ENCODE measurements around the gene GSTO1.

Gene GSTO1

DNA sequence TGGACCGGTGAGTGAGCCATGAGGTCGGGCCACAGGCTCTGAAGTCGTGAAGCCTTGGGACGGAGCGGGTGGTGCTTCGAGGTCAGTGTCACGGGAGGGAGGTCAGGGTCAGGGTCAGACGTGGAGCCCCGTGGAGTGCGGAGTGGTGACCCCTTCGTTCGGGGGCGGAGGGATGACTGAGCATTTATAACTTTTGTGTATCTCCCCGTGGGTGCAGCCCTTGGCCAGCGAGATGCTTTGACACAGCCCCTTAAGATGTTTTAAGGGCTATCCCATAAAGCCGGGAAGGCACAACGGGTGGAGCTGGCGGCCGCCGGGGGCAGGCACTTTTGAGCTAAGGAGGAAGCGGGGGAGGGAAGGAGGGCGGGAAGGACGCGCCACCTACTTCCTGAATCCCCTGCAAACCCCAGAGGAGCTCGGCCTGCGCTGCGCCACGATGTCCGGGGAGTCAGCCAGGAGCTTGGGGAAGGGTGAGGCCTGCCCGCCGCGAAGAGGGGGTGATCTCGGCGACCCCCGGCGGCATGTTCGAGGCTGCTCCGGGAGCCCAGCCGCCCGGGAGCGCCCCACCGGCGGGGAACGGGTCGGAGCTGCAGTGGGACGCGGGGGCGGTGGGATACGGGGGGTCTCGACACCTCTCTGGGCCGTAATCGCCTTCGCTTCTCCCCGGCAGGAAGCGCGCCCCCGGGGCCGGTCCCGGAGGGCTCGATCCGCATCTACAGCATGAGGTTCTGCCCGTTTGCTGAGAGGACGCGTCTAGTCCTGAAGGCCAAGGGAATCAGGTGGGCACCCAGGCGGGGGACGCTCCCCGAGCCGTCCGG, at the start of gene GSTO1:
Gene GSTO1, plus strand, starts transcription at position 400 of the 818 bp plus-strand sequence. Its CDS starts 37 bp downstream, at position 437.
- H3K9ac ChIP-seq (ENCODE audit: low read depth, low read length): peak within 1 kb of the TSS; percentile 60
- 0 out of 2 replicates have a peak, but pooled peaks cover 7% of the 10 kb centered on the region for H3K36me3 ChIP-seq (ENCODE audit: insufficient read depth, low read length)
- H3K4me1 ChIP-seq (ENCODE audit: insufficient read depth, low read length): peaks cover 26% of the 10 kb centered on the region
- no peaks in the 10 kb centered on the region for H3K9me3 ChIP-seq (ENCODE audit: control insufficient read depth, insufficient read depth, low read length)

DNA sequence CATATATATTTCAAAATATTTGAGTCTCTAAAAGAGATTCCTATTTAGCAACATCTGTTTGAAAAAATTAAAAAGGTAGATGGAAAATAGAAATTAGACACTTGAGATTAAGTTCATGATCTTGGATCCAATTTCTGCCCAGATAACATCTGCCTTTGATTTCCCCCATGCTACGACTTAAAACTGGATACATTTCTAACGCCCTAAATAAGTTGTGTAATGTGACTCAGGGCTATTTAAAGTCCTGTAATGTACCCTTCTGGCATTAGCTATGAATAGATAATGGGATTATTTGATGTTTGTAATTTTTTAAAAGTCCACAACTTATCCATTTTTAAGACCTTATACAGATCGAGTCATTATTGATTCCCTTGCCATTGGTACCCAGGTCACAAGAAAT, 46.0 kb upstream of the GSTO1 start:
- Histone ChIP-seq H3K9me3 (ENCODE audit: control insufficient read depth, insufficient read depth, low read length) (no peaks in the 10 kb centered on the region), H3K4me1 (ENCODE audit: insufficient read depth, low read length) (no peaks in the 10 kb centered on the region), H3K36me3 (ENCODE audit: insufficient read depth, low read length) (no peaks in the 10 kb centered on the region), H3K9ac (ENCODE audit: low read depth, low read length) (no peak overlapping the region)

DNA sequence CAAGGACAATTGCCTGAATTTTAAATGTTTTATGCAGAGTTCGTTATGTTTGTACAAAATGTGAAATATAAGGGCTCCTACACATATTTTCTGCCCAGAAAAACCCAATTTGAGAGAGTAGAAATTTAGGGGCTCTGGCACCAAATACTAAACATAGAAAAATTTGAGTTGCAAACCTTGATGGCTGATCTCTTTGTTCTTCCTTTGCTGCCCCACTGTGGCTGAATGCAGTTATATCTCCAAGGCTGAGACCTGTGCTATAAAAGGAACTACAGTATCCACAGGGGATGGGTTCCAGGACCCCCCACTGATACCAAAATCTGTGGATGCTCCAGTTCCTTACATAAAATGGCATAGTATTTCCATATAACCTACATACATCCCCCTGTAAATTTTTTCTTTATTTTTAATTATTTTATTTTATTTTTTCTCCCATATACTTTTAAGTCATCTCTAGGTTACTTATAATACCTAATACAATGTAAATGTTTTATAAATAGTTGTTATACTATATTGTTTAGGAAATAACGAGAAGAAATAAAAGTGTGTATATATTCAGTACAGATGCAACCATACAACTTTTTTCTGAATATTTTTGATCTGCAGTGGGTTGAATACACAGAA, 45.0 kb upstream of the GSTO1 start:
- H3K9me3 ChIP-seq (ENCODE audit: control insufficient read depth, insufficient read depth, low read length): no peaks in the 10 kb centered on the region
- no peaks in the 10 kb centered on the region for H3K36me3 ChIP-seq (ENCODE audit: insufficient read depth, low read length)
- H3K4me1 ChIP-seq (ENCODE audit: insufficient read depth, low read length): no peaks in the 10 kb centered on the region
- H3K9ac ChIP-seq (ENCODE audit: low read depth, low read length): no peak overlapping the region

DNA sequence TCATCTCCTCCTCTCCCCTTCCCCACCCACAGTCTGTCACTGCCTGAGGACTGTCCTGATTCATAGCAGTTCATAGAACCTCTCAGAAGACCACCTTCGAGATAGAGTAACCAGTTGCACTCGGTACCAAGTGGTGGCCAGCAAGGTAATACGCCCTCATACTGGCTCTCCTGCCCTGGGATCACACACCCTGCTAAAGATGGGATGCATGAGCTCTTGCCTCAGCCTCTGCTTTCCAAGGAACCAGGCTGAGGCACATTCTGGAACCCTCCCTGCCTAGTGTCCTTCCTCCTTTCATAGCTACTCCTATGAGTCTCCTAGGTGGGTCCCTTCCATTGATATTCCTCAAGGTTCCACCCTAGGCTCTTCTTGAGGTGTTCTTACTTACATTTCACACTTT, 38.1 kb upstream of the GSTO1 start:
- no peaks in the 10 kb centered on the region; the same call in 1 of the 2 replicates for H3K9me3 ChIP-seq (ENCODE audit: control insufficient read depth, insufficient read depth, low read length)
- H3K4me1 ChIP-seq (ENCODE audit: insufficient read depth, low read length): no peaks in the 10 kb centered on the region
- H3K36me3 ChIP-seq (ENCODE audit: insufficient read depth, low read length): no peaks in the 10 kb centered on the region
- H3K9ac ChIP-seq (ENCODE audit: low read depth, low read length): no peak overlapping the region

DNA sequence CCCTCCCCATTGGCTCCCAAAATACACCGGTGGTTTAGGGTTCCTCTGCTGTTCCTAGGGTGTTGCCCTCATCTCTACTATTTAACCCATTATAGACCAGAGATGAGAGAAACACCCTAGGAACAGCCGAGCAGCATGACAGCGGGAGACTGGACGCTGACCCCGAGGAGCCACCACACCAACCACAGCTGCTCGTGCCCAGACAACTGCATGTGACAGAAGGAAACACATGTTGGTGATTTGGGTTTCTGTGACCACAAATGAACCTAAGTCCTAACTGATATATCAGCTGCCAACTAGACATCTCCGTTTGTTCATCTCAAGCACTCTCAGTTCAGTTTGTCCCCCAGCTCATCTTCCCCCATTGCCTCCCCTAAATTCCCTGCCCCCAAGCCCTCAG, 35.9 kb upstream of the GSTO1 start:
- no peaks in the 10 kb centered on the region for H3K36me3 ChIP-seq (ENCODE audit: insufficient read depth, low read length)
- H3K9me3 ChIP-seq (ENCODE audit: control insufficient read depth, insufficient read depth, low read length): no peaks in the 10 kb centered on the region; the same call in 1 of the 2 replicates
- no peak overlapping the region for H3K9ac ChIP-seq (ENCODE audit: low read depth, low read length)
- no peaks in the 10 kb centered on the region for H3K4me1 ChIP-seq (ENCODE audit: insufficient read depth, low read length)

DNA sequence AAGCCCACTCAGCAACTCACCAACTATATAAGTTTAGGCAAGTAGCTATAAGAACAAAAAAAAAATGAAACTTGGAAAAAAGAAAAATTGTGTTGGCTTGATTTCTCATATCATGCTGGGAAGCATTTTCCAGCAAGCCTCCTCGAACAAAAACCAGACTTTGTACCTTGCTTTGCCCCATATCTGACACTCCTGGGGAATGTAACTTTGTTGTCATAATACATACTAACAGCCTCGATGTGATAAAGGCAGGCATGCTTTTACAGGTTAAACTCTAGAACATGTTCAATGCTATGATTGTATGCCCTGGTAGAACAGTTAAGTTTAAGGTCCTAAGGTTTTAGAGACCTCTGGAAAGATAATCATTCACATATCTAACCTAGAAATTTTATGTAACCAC, 34.2 kb upstream of the GSTO1 start:
- H3K9ac ChIP-seq (ENCODE audit: low read depth, low read length): no peak overlapping the region
- H3K9me3 ChIP-seq (ENCODE audit: control insufficient read depth, insufficient read depth, low read length): no peaks in the 10 kb centered on the region
- no peaks in the 10 kb centered on the region for H3K36me3 ChIP-seq (ENCODE audit: insufficient read depth, low read length)
- H3K4me1 ChIP-seq (ENCODE audit: insufficient read depth, low read length): no peaks in the 10 kb centered on the region

DNA sequence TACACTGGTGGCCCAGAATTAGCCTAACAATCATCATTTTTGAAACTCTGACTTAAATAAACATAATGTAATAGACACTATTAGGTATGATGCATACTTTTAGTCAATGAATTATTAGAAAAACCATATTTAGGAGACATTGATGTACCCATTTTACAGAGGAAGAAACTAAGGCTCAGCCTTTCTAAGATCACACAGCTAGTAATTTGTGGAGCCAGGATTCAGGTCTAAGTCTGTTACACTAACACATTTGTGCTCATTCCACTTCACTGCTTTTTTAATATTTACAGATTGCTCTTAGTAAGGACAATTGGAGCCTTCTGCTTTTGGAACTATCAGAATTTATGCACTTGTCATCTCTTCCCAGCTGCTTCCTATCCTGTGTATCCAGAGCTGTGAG, 31.4 kb upstream of the GSTO1 start:
- H3K9ac ChIP-seq (ENCODE audit: low read depth, low read length): no peak overlapping the region
- no peaks in the 10 kb centered on the region for H3K36me3 ChIP-seq (ENCODE audit: insufficient read depth, low read length)
- no peaks in the 10 kb centered on the region for H3K4me1 ChIP-seq (ENCODE audit: insufficient read depth, low read length)
- H3K9me3 ChIP-seq (ENCODE audit: control insufficient read depth, insufficient read depth, low read length): no peaks in the 10 kb centered on the region

DNA sequence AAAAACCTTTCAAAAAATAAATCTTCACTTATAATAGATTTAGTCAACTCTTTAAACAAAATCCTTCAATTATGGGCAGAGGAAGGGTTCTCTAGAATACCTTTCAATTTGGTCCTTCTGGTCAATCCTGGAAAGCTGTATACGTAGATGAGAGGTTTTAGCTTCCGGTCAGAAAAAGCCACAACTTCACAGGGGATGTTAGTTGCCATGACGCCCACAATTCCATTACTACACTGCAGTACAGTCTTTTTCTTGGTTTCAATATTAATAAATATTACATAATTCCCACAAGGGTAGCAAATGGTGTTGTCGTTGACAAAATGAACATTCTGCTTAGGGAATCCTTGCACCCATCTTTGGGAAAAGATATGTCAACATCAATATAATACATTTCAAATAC, 24.2 kb upstream of the GSTO1 start:
- Histone ChIP-seq H3K4me1 (ENCODE audit: insufficient read depth, low read length) (no peaks in the 10 kb centered on the region), H3K9me3 (ENCODE audit: control insufficient read depth, insufficient read depth, low read length) (peaks cover 4% of the 10 kb centered on the region; the same call in 1 of the 2 replicates), H3K36me3 (ENCODE audit: insufficient read depth, low read length) (no peaks in the 10 kb centered on the region), H3K9ac (ENCODE audit: low read depth, low read length) (no peak overlapping the region)

DNA sequence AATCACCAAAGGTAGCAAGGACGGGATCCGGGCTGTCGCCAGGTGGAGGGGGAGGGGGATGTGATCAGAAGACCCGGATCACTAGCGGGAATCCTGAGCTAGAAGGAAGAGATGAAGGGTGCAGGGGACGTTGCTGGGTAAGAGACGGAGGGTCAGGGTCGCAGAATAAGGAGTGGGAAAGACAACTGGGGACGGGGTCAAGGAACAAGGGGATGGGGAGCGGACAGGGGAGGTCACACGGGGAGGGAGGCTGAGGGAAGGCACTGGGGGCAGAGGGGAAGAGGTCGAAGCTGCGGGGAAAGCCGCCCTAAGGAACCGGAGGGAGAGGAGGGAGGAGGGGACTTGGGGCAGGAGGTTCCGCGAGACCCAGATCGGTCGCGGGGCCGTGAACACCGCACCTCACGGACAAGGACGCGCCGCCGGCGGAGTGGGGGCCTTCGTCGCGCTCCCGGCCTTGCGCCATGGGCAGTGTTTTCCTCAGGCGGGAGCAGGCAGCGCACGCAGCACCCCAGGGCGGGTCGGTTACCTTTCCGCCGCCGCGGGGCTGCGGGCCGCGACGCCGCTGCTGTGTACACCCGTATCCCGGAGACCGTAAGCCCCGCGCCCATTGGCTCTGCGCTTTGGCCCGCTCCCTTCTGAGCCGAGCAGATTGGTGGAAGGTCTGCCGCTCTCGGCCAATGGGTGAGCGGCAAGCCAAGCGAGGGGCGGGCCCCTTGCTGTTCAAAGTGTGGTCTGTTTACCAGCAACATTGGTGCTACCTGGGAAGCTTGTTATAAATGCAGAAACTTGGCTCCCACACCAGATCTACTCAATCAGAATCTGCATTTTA, 22.7 kb upstream of the GSTO1 start, which contains the start of gene CFAP43:
Gene CFAP43, minus strand, starts transcription at position 581 of the 829 bp plus-strand sequence. Its CDS starts 118 bp downstream, at position 463.
- Histone ChIP-seq H3K4me1 (ENCODE audit: insufficient read depth, low read length) (no peaks in the 10 kb centered on the region), H3K9ac (ENCODE audit: low read depth, low read length) (peak within 1 kb of the TSS; percentile 87)

DNA sequence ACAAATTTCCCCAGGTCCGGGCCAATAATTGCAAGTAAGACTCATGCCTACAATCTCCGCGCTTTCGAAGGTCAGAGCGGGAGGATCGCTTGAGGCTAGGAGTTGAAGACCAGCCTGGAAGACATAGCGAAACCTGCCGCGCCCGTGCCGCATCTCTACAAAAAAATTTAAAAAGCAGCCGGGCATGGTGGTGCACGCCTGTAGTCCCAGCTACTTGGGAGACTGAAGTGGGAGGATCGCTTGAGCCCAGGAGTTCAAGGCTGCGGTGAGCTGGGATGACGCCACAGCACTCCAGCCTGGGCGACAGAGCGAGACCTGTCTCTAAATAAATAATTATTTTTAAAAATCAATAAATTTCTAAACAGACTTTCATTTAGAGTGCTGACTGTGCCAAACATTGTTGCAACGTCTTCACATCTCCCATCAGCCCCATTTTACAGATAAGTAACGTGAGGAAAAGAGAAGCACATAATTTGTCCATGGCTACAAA, 22.0 kb upstream of the GSTO1 start:
- no peaks in the 10 kb centered on the region for H3K36me3 ChIP-seq (ENCODE audit: insufficient read depth, low read length)
- H3K4me1 ChIP-seq (ENCODE audit: insufficient read depth, low read length): no peaks in the 10 kb centered on the region
- peak overlapping the region; percentile 87; the same call in 1 of the 2 replicates for H3K9ac ChIP-seq (ENCODE audit: low read depth, low read length)
- peaks cover 6% of the 10 kb centered on the region for H3K9me3 ChIP-seq (ENCODE audit: control insufficient read depth, insufficient read depth, low read length)

More for the DNA sequence above, 22.7 kb upstream of the GSTO1 start, which contains the start of gene CFAP43:
- peaks cover 6% of the 10 kb centered on the region for H3K9me3 ChIP-seq (ENCODE audit: control insufficient read depth, insufficient read depth, low read length)
- no peaks in the 10 kb centered on the region for H3K36me3 ChIP-seq (ENCODE audit: insufficient read depth, low read length)

DNA sequence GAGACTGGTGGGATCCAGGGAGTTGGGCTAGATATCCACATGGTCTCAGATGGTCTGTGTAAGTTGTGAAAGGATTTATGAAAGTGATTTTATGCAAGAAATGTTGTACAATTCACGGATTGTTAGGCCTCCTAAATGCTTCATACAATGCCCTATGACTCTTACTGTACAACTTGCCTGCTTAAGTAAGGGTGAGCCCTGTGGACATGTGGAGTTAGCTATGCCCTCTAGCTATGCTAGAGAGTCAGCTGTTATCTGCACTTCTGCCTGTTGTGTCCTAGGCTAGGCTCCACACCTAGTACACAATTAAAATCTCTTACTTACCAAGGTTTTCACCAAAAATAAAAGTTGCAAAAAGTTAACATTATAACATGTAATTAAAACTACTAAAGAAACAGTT, 20.9 kb upstream of the GSTO1 start:
- Histone ChIP-seq H3K4me1 (ENCODE audit: insufficient read depth, low read length) (no peaks in the 10 kb centered on the region), H3K9ac (ENCODE audit: low read depth, low read length) (no peak overlapping the region), H3K36me3 (ENCODE audit: insufficient read depth, low read length) (no peaks in the 10 kb centered on the region), H3K9me3 (ENCODE audit: control insufficient read depth, insufficient read depth, low read length) (peaks cover 6% of the 10 kb centered on the region)

DNA sequence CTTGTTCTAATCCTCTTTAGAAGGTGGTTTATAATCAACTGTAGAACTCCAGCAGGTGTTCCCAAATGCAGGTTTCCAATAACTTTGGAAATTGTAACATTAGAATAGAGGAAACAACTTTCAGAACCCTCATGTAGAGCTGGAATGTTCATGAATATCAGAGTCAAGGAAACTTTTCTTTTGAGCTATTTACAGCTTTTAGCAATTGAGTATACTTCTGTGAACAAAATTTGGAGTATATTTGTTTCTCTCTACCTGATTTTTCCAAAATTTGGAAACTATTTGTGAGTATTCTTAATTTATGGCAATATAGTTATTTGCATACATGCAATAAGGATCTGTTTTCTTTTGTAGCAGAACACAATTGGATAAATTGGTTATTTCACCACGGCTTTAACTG, 19.8 kb upstream of the GSTO1 start:
- peaks cover 6% of the 10 kb centered on the region for H3K9me3 ChIP-seq (ENCODE audit: control insufficient read depth, insufficient read depth, low read length)
- H3K4me1 ChIP-seq (ENCODE audit: insufficient read depth, low read length): no peaks in the 10 kb centered on the region
- no peaks in the 10 kb centered on the region for H3K36me3 ChIP-seq (ENCODE audit: insufficient read depth, low read length)
- no peak overlapping the region for H3K9ac ChIP-seq (ENCODE audit: low read depth, low read length)

DNA sequence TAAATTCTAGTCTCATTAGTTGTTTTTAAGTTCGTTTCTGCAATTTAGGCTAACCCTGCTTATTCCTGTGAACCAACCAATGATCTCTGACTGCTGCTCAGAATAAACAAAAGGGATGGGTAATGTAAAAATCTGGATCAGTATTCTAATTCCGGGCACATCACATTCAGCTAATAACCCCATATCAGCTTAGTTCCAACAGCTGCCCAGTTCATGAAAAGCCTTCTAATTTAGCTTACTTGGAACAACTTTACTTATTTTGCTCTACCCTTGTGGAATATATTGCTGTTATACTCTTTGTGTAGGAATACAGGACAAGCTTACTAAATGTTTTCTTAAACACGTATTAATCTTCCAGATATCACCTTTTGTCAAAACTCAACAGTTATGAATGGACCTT, 18.9 kb upstream of the GSTO1 start:
- Histone ChIP-seq H3K9ac (ENCODE audit: low read depth, low read length) (no peak overlapping the region), H3K9me3 (ENCODE audit: control insufficient read depth, insufficient read depth, low read length) (peaks cover 6% of the 10 kb centered on the region), H3K4me1 (ENCODE audit: insufficient read depth, low read length) (no peaks in the 10 kb centered on the region)

DNA sequence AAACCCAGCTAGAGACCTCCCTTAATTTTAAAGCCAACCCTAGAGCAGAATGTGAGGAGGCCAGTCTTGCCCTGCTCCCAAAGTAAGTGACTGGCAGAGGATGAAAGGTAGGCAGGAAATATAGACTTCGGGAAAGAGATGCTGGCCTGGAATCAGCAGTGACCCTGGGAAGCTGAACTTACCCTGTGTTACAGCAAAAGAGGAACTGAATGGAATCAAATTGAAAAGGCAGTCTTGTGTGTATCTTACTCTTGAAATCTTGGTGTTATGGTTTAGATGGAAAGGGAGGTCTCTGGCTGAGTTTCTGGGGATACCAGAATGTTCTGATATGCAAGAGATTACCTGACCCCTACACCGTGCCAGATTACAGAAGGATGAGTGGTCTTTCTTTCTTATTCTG, 14.6 kb upstream of the GSTO1 start:
- Histone ChIP-seq H3K36me3 (ENCODE audit: insufficient read depth, low read length) (no peaks in the 10 kb centered on the region), H3K9ac (ENCODE audit: low read depth, low read length) (no peak overlapping the region), H3K9me3 (ENCODE audit: control insufficient read depth, insufficient read depth, low read length) (peaks cover 6% of the 10 kb centered on the region), H3K4me1 (ENCODE audit: insufficient read depth, low read length) (no peaks in the 10 kb centered on the region)

More for the DNA sequence above, 18.9 kb upstream of the GSTO1 start:
- H3K36me3 ChIP-seq (ENCODE audit: insufficient read depth, low read length): no peaks in the 10 kb centered on the region
